ENCODE results near the gene FGD5.

Gene FGD5

GRCh38 chr3:14913071-14913925, 94.5 kb downstream of the FGD5 start:
- no peak for DNase-seq

GRCh38 chr3:14913926-14914778, 95.4 kb downstream of the FGD5 start:
- no peak for DNase-seq

GRCh38 chr3:14914779-14915117, 96.0 kb downstream of the FGD5 start:
- no peak for DNase-seq

- DNase-seq: no peak
These were observed 97.0 kb downstream of the FGD5 start for GRCh38 chr3:14915636-14916222.

- no peak for DNase-seq
These were observed 99.6 kb downstream of the FGD5 start for GRCh38 chr3:14918356-14918860.

GRCh38 chr3:14920536-14920935, 101.8 kb downstream of the FGD5 start:
- DNase-seq: no peak

- DNase-seq: peak; percentile 82
These were observed 102.4 kb downstream of the FGD5 start for GRCh38 chr3:14921034-14921616.

- DNase-seq: no peak
These were observed 103.3 kb downstream of the FGD5 start for GRCh38 chr3:14921811-14922705.

- no peak for DNase-seq
These were observed 104.1 kb downstream of the FGD5 start for GRCh38 chr3:14922863-14923262.

- no peak for DNase-seq
These were observed 104.7 kb downstream of the FGD5 start for GRCh38 chr3:14923476-14923875.

GRCh38 chr3:14925729-14926591, 107.2 kb downstream of the FGD5 start:
- DNase-seq: no peak

- no peak for DNase-seq
These were observed 107.8 kb downstream of the FGD5 start for GRCh38 chr3:14926592-14926991.

GRCh38 chr3:14927308-14927707, 108.5 kb downstream of the FGD5 start:
- no peak for DNase-seq

- no peak for DNase-seq
These were observed 110.7 kb downstream of the FGD5 start for GRCh38 chr3:14929310-14930074.

- no peak for DNase-seq
These were observed 115.2 kb downstream of the FGD5 start for GRCh38 chr3:14933820-14934425.

GRCh38 chr3:14935592-14936345, 117.0 kb downstream of the FGD5 start:
- no peak for DNase-seq

GRCh38 chr3:14938954-14939353, 120.2 kb downstream of the FGD5 start:
- no peak for DNase-seq

- DNase-seq: no peak
These were observed 123.1 kb downstream of the FGD5 start for GRCh38 chr3:14941871-14942270.

GRCh38 chr3:14943042-14943441, 124.3 kb downstream of the FGD5 start:
- no peak for DNase-seq

All from activated naive CD4-positive, alpha-beta T cell treated with Interleukin-2 at 50 U/mL for 16 hours (primary cell).